Keratinocyte (primary cell): ENCODE results near the gene ATP1A1. TPM values are rescaled to one million over a fixed set of nuclear protein-coding genes. Genes with fewer than 3 reads are reported as not detected.
A peak's percentile ranks its signal among the peaks of the same experiment; 100 is the strongest.

Experiments
- DNase-seq: peaks from one replicate; pipeline ENCODE4 v3.0.0-alpha.2; 2011; ENCODE audit warnings: low read depth, missing footprints, low spot score
- FAIRE-seq: peaks from 2 replicates; lab custom pipeline; 2011; peaks lifted over from hg19 to GRCh38; lab: Jason Lieb, UNC
- H2AFZ ChIP-seq: 2 replicates; pipeline ENCODE4 v1.6.0; 2012; ENCODE audit warnings: low read length, control low read depth, inconsistent platforms; ENCODE audit not compliant: control insufficient read depth
- H3K27ac ChIP-seq: 2 replicates; pipeline ENCODE4 v1.5.1; 2011; ENCODE audit warnings: low read length; ENCODE audit not compliant: control insufficient read depth, insufficient read depth
- H3K27me3 ChIP-seq: 3 replicates; pipeline ENCODE4 v1.6.0; 2011; ENCODE audit warnings: low read length; ENCODE audit not compliant: control insufficient read depth, insufficient read depth; ENCODE audit errors: extremely low read depth
- H3K36me3 ChIP-seq, 2 experiments: 2 replicates in 1 of 2; 3 replicates in 1 of 2; pipeline ENCODE4 v1.5.1; 2011; ENCODE audit warnings: low read length in 2 of 2, mild to moderate bottlenecking in 1 of 2; ENCODE audit not compliant: control insufficient read depth in 2 of 2, insufficient read depth in 2 of 2; ENCODE audit errors: extremely low read depth in 1 of 2
- H3K4me1 ChIP-seq: 3 replicates; pipeline ENCODE4 v1.5.1; 2011; ENCODE audit warnings: low read length; ENCODE audit not compliant: control insufficient read depth, insufficient read depth; ENCODE audit errors: extremely low read depth
- H3K4me2 ChIP-seq: 3 replicates; pipeline ENCODE4 v1.6.0; 2011; ENCODE audit warnings: low read depth, low read length; ENCODE audit not compliant: control insufficient read depth, insufficient read depth; ENCODE audit errors: extremely low read depth
- H3K4me3 ChIP-seq, 3 experiments: fragments of 200-600 bp in 1 of 3; sonication (generic) in 1 of 3; 2 replicates in 2 of 3; 3 replicates in 1 of 3; pipeline ENCODE4 v1.5.1; 2011 to 2016; ENCODE audit warnings: low read length in 3 of 3, mild to moderate bottlenecking in 3 of 3, control low read depth in 2 of 3, inconsistent platforms in 1 of 3, low read depth in 1 of 3, mixed read lengths in 1 of 3, mixed run types in 1 of 3, moderate library complexity in 1 of 3; ENCODE audit not compliant: control insufficient read depth in 2 of 3, insufficient read depth in 2 of 3; ENCODE audit errors: extremely low read depth in 1 of 3
- H3K79me2 ChIP-seq: 2 replicates; pipeline ENCODE4 v1.6.0; 2012; ENCODE audit warnings: low read length; ENCODE audit not compliant: control insufficient read depth, insufficient read depth
- H3K9ac ChIP-seq: 3 replicates; pipeline ENCODE4 v1.6.0; 2011; ENCODE audit warnings: low read length; ENCODE audit not compliant: control insufficient read depth, insufficient read depth; ENCODE audit errors: extremely low read depth
- H3K9me1 ChIP-seq: 3 replicates; pipeline ENCODE4 v1.6.0; 2011; ENCODE audit warnings: low read length; ENCODE audit not compliant: control insufficient read depth, insufficient read depth; ENCODE audit errors: extremely low read depth
- H3K9me3 ChIP-seq: 2 replicates; pipeline ENCODE4 v1.5.1; 2012; ENCODE audit warnings: low read depth, low read length; ENCODE audit not compliant: control insufficient read depth
- H4K20me1 ChIP-seq: 3 replicates; pipeline ENCODE4 v1.6.0; 2011; ENCODE audit warnings: low read length; ENCODE audit not compliant: control insufficient read depth, insufficient read depth; ENCODE audit errors: extremely low read depth
- CTCF ChIP-seq, 3 experiments: IDR thresholded peaks in 1 of 3; conservative IDR thresholded peaks in 1 of 3; optimal IDR thresholded peaks in 1 of 3; 2 replicates in 2 of 3; 3 replicates in 1 of 3; pipeline versions ENCODE3 to v1.5.1; 2011; ENCODE audit warnings: low read length in 3 of 3, mild to moderate bottlenecking in 3 of 3, moderate library complexity in 2 of 3, control low read depth in 1 of 3, inconsistent platforms in 1 of 3; ENCODE audit not compliant: insufficient read depth in 2 of 3; ENCODE audit errors: extremely low read depth in 1 of 3
- EZH2 ChIP-seq: IDR thresholded peaks from one replicate; pipeline ENCODE4 v1.6.1; 2012; ENCODE audit warnings: inconsistent platforms, mild to moderate bottlenecking, low read length, moderate library complexity
- dilution Hi-C: fragments of 300-500 bp; cut with MboI; formaldehyde crosslinking; loops from one replicate; pipeline ENCODE4 v1.7.0; 2020; ENCODE audit warnings: low sequenced_read_pairs; ENCODE audit not compliant: extremely low pct_ligation_motif_present
- polyA plus RNA-seq, 5 experiments: library from polyadenylated mRNA; depleted of rRNA in 3 of 5; stranded (reverse) in 3 of 5; stranded (forward) in 1 of 5; unstranded in 1 of 5; fragments of >200 nt; gene quantifications; 1 replicate in 1 of 5; 2 replicates in 3 of 5; 3 replicates in 1 of 5; pipeline versions ENCODE4 v1.2.1 to v1.2.3, GENCODE V29; 2011 to 2012; ENCODE audit warnings: missing spikeins in 2 of 5, low read depth in 1 of 5, low replicate concordance in 1 of 5

Gene ATP1A1
- polyA plus RNA-seq, 1 donor (not counting 4 experiments of a cell fraction or from before 2014, with no cell fraction given): 357 TPM

GRCh38 chr1:116403496-116404136 is 30.6 kb downstream of the ATP1A1 start:
- no peak for FAIRE-seq
- TF ChIP-seq EZH2 (no peak), CTCF (optimal IDR thresholded peaks at IDR 0.05 in 1 of 3, IDR thresholded peaks at IDR 0.05 in 1 of 3, conservative IDR thresholded peaks at IDR 0.05 in 1 of 3; ENCODE audit: extremely low read depth in 1 of 3, insufficient read depth in 2 of 3, low read length in 3 of 3) (no peak)
- Histone ChIP-seq H3K9me1 (peaks cover 2% of the 10 kb centered on the region), H3K4me1 (peaks cover 26% of the 10 kb centered on the region), H3K36me3 (peaks cover 62 to 75% of the 10 kb centered on the region in 2 experiments), H3K27me3 (no peaks in the 10 kb centered on the region), H2AFZ (no peak overlapping the region), H3K79me2 (no peaks in the 10 kb centered on the region), H4K20me1 (peaks cover 14% of the 10 kb centered on the region), H3K4me2 (no peak overlapping the region), H3K27ac (no peak overlapping the region), H3K9ac (no peak overlapping the region), H3K9me3 (no peaks in the 10 kb centered on the region), H3K4me3 (no peak overlapping the region)
- no peak for DNase-seq
- dilution Hi-C loops: loop anchor here (5.0 kb wide), 1 partner anchor 79 kb away; no protein-coding TSS in a partner anchor

- Histone ChIP-seq H3K36me3 (peaks cover 54 to 65% of the 10 kb centered on the region in 2 experiments), H3K27me3 (no peaks in the 10 kb centered on the region), H4K20me1 (peaks cover 14% of the 10 kb centered on the region), H3K4me2 (no peak overlapping the region), H3K9me3 (no peaks in the 10 kb centered on the region), H3K9ac (no peak overlapping the region), H2AFZ (no peak overlapping the region), H3K4me1 (peaks cover 37% of the 10 kb centered on the region), H3K4me3 (no peak overlapping the region), H3K9me1 (peaks cover 2% of the 10 kb centered on the region), H3K79me2 (no peaks in the 10 kb centered on the region), H3K27ac (no peak overlapping the region)
- TF ChIP-seq CTCF (optimal IDR thresholded peaks at IDR 0.05 in 1 of 3, IDR thresholded peaks at IDR 0.05 in 1 of 3, conservative IDR thresholded peaks at IDR 0.05 in 1 of 3; ENCODE audit: extremely low read depth in 1 of 3, insufficient read depth in 2 of 3, low read length in 3 of 3): peak in 1 of 3 experiments; percentile 0
- TF ChIP-seq EZH2: no peak
- dilution Hi-C loops: loop anchor here (5.0 kb wide), 1 partner anchor 78 kb away; no protein-coding TSS in a partner anchor
- peak; percentile 61 for DNase-seq
- FAIRE-seq: peak; percentile 79
These were observed 31.7 kb downstream of the ATP1A1 start for GRCh38 chr1:116404699-116405098.
